IMR-90 (cell line): ENCODE measurements around the gene SART1. TPM values are rescaled to one million over a fixed set of nuclear protein-coding genes. Genes with fewer than 3 reads are reported as not detected.

ENCODE experiments used
- ATAC-seq: fragments of 200-7000 bp; cut with Tn5 transposase; 2 replicates; pipeline ENCODE4 v1.9.1; 2020; ENCODE audit warnings: low read depth, mild to moderate bottlenecking, moderate library complexity
- BruUV-seq: library from RNA; stranded (reverse); fragments of 400-500 nt; replicated peaks from 2 replicates; lab custom pipeline; 2021; lab: Mats Ljungman, UMichigan
- CTCF ChIA-PET: fragments of 300-600 bp; formaldehyde crosslinking; extraction: SDS; loops from one replicate; lab custom pipeline; 2021; ENCODE audit warnings: antibody characterized with exemption; lab: Yijun Ruan, JAX
- POLR2A ChIA-PET: fragments of 300-600 bp; sonication (Branson Sonifier 250); formaldehyde crosslinking; loops from one replicate; lab custom pipeline; 2022; ENCODE audit warnings: antibody characterized with exemption; ENCODE audit not compliant: unreplicated experiment; lab: Charles Lee
- DNase-seq: peaks from one replicate; pipeline ENCODE4 v3.0.0; 2013
- H2AFZ ChIP-seq: replicated peaks from 2 replicates; pipeline ENCODE3; 2013; ENCODE audit warnings: low read length, mild to moderate bottlenecking; ENCODE audit not compliant: poor library complexity
- H2AK5ac ChIP-seq: 2 replicates; pipeline ENCODE4 v1.6.1; 2013; ENCODE audit warnings: low read depth, low read length, inconsistent platforms
- H2AK9ac ChIP-seq: replicated peaks from 2 replicates; pipeline ENCODE3; 2013; ENCODE audit warnings: mild to moderate bottlenecking, low read depth, low read length, moderate library complexity; ENCODE audit not compliant: poor library complexity
- H2BK120ac ChIP-seq: 2 replicates; pipeline ENCODE4 v1.6.1; 2013; ENCODE audit warnings: low read depth, low read length, inconsistent platforms
- H2BK15ac ChIP-seq: 3 replicates; pipeline ENCODE4 v1.6.1; 2013; ENCODE audit warnings: low read depth, low read length, inconsistent platforms
- H2BK20ac ChIP-seq: 2 replicates; pipeline ENCODE4 v1.6.1; 2013; ENCODE audit warnings: low read depth, mild to moderate bottlenecking, inconsistent platforms, low read length, moderate library complexity
- H2BK5ac ChIP-seq: 2 replicates; pipeline ENCODE4 v1.6.1; 2013; ENCODE audit warnings: mild to moderate bottlenecking, low read depth, low read length, inconsistent platforms; ENCODE audit not compliant: poor library complexity, severe bottlenecking
- H3K14ac ChIP-seq: replicated peaks from 2 replicates; pipeline ENCODE4 v1.6.1; 2013; ENCODE audit warnings: low read depth, low read length, inconsistent platforms
- H3K18ac ChIP-seq: 2 replicates; pipeline ENCODE4 v1.6.1; 2013; ENCODE audit warnings: low read depth, low read length, control low read depth
- H3K23ac ChIP-seq: 2 replicates; pipeline ENCODE4 v1.6.1; 2013; ENCODE audit warnings: low read depth, low read length, inconsistent platforms
- H3K27ac ChIP-seq: 2 replicates; pipeline ENCODE4 v1.5.1; 2013; ENCODE audit warnings: mild to moderate bottlenecking, control low read depth, low read length; ENCODE audit not compliant: insufficient read depth
- H3K27me3 ChIP-seq: 2 replicates; pipeline ENCODE4 v1.6.1; 2013; ENCODE audit warnings: low read length; ENCODE audit not compliant: control insufficient read depth, insufficient read depth
- H3K36me3 ChIP-seq: 2 replicates; pipeline ENCODE4 v1.6.1; 2013; ENCODE audit warnings: low read length, mixed read lengths; ENCODE audit not compliant: control insufficient read depth, insufficient read depth
- H3K4ac ChIP-seq: 2 replicates; pipeline ENCODE4 v1.6.1; 2013; ENCODE audit warnings: low read depth, low read length, inconsistent platforms
- H3K4me1 ChIP-seq: 2 replicates; pipeline ENCODE4 v1.6.1; 2013; ENCODE audit warnings: low read length, mixed read lengths; ENCODE audit not compliant: control insufficient read depth, insufficient read depth
- H3K4me2 ChIP-seq: 2 replicates; pipeline ENCODE4 v1.6.1; 2013; ENCODE audit warnings: low read depth, mild to moderate bottlenecking, control low read depth, low read length, moderate library complexity
- H3K4me3 ChIP-seq: 2 replicates; pipeline ENCODE4 v1.5.1; 2013; ENCODE audit warnings: low read depth, mild to moderate bottlenecking, control low read depth, low read length, moderate library complexity; ENCODE audit not compliant: insufficient read depth
- H3K56ac ChIP-seq: 2 replicates; pipeline ENCODE4 v1.6.1; 2013; ENCODE audit warnings: low read length, inconsistent platforms; ENCODE audit not compliant: insufficient read depth; ENCODE audit errors: extremely low read depth
- H3K79me1 ChIP-seq, 2 experiments: 2 replicates each; pipeline ENCODE4 v1.6.1; 2013; ENCODE audit warnings: low read length in 2 of 2, inconsistent platforms in 1 of 2, low read depth in 1 of 2
- H3K9ac ChIP-seq: 2 replicates; pipeline ENCODE4 v1.6.1; 2013; ENCODE audit warnings: low read depth, low read length, control low read depth
- H3K9me1 ChIP-seq: 2 replicates; pipeline ENCODE4 v1.6.1; 2013; ENCODE audit warnings: low read length, inconsistent platforms; ENCODE audit not compliant: insufficient read depth
- H3K9me3 ChIP-seq: 2 replicates; pipeline ENCODE4 v1.6.1; 2013; ENCODE audit warnings: low read length; ENCODE audit not compliant: control insufficient read depth, insufficient read depth
- H4K20me1 ChIP-seq: 2 replicates; pipeline ENCODE4 v1.6.1; 2013; ENCODE audit warnings: low read length, inconsistent platforms; ENCODE audit not compliant: insufficient read depth
- H4K5ac ChIP-seq: 2 replicates; pipeline ENCODE4 v1.6.1; 2013; ENCODE audit warnings: mild to moderate bottlenecking, low read depth, low read length, control low read depth
- H4K8ac ChIP-seq, 2 experiments: 2 replicates each; pipeline ENCODE4 v1.6.1; 2013; ENCODE audit warnings: low read depth in 2 of 2, low read length in 2 of 2, control low read depth in 1 of 2, inconsistent platforms in 1 of 2
- H4K91ac ChIP-seq: 2 replicates; pipeline ENCODE4 v1.6.1; 2013; ENCODE audit warnings: low read depth, low read length, inconsistent platforms; ENCODE audit not compliant: insufficient read depth
- BHLHE40 ChIP-seq: fragments of 150-350 bp; IDR thresholded peaks from 2 replicates; pipeline ENCODE4 v1.6.1; 2016; ENCODE audit warnings: mild to moderate bottlenecking, low read depth, low read length
- ELK1 ChIP-seq: fragments of 150-350 bp; IDR thresholded peaks from 2 replicates; pipeline ENCODE4 v1.6.1; 2016; ENCODE audit warnings: low read depth, mild to moderate bottlenecking, low read length, moderate library complexity, borderline replicate concordance
- MAZ ChIP-seq: IDR thresholded peaks from 2 replicates; pipeline ENCODE4 v1.6.1; 2012; ENCODE audit warnings: low read depth, mild to moderate bottlenecking, low read length, improper control_type of control experiment, moderate library complexity, borderline replicate concordance
- MXI1 ChIP-seq: IDR thresholded peaks from 2 replicates; pipeline ENCODE4 v1.6.1; 2012; ENCODE audit warnings: low read depth, mild to moderate bottlenecking, low read length, moderate library complexity, borderline replicate concordance
- RCOR1 ChIP-seq: IDR thresholded peaks from 2 replicates; pipeline ENCODE4 v1.6.1; 2012; ENCODE audit warnings: mild to moderate bottlenecking, low read length, improper control_type of control experiment; ENCODE audit not compliant: insufficient replicate concordance
- USF2 ChIP-seq: fragments of 150-350 bp; IDR thresholded peaks from 2 replicates; pipeline ENCODE4 v1.6.1; 2017; ENCODE audit warnings: mild to moderate bottlenecking, antibody characterized with exemption, low read length, low read depth
- WGBS, 2 experiments: methylation state at CpG; one replicate each; pipeline versions ENCODE4 v1.1.5 to v1.1.7; 2013; ENCODE audit warnings: missing lambda C conversion rate in 2 of 2; ENCODE audit not compliant: insufficient read length in 1 of 2; ENCODE audit errors: extremely low coverage in 2 of 2; 5-methylcytosine and 5-hydroxymethylcytosine counted together
- dilution Hi-C: fragments of 300-500 bp; cut with HindIII; formaldehyde crosslinking; loops from one replicate; pipeline ENCODE4 v1.14.3; 2018; ENCODE audit warnings: low sequenced_read_pairs; ENCODE audit not compliant: unreplicated experiment
- in situ Hi-C: fragments of 300-500 bp; cut with MboI; formaldehyde crosslinking; loops from 3 replicates; pipeline ENCODE4 v1.14.3; 2019; ENCODE audit warnings: low sequenced_read_pairs, inconsistent platforms, mixed read lengths
- intact Hi-C: fragments of 100-400 bp; cut with micrococcal nuclease; formaldehyde crosslinking; loops from 2 replicates; pipeline ENCODE4 v1.10.0; 2022
- polyA plus RNA-seq, 3 experiments: library from polyadenylated mRNA; depleted of rRNA; stranded (reverse); fragments of >200 nt; gene quantifications; 2 replicates each; pipeline ENCODE4 v1.2.3, GENCODE V29; 2012; ENCODE audit warnings: low replicate concordance in 1 of 3
- total RNA-seq: library from RNA; depleted of rRNA; stranded (reverse); fragments of >200 nt; gene quantifications from 2 replicates; pipeline ENCODE4 v1.2.3, GENCODE V29; 2012

The SART1 gene
- total and polyA plus RNA-seq, 2 of the 4 experiments (the other 2 are of a cell fraction): 25.5 to 43.5 TPM

GRCh38 chr11:65922565-65922964, 39.0 kb upstream of the SART1 start:
- Histone ChIP-seq H2AFZ (no peak overlapping the region), H4K20me1 (peaks cover 11% of the 10 kb centered on the region), H4K91ac (no peak overlapping the region), H2BK120ac (no peak overlapping the region), H3K14ac (no peak overlapping the region), H3K4ac (no peak overlapping the region), H3K23ac (no peak overlapping the region; the same call in 1 of the 2 replicates), H4K5ac (no peak overlapping the region), H3K27me3 (no peaks in the 10 kb centered on the region), H3K9me1 (peaks cover 6% of the 10 kb centered on the region; the same call in 1 of the 2 replicates), H4K8ac (no peak overlapping the region), H3K36me3 (peaks cover 33% of the 10 kb centered on the region), H3K9me3 (no peaks in the 10 kb centered on the region), H2BK5ac (no peak overlapping the region), H3K27ac (no peak overlapping the region), H2AK5ac (no peak overlapping the region), H3K9ac (no peak overlapping the region), H2AK9ac (no peak overlapping the region), H2BK15ac (no peak overlapping the region), H3K4me1 (peaks cover 13% of the 10 kb centered on the region), H3K4me3 (no peak overlapping the region), H3K79me1 (peaks cover 12 to 42% of the 10 kb centered on the region in 2 experiments), H2BK20ac (no peak overlapping the region), H3K56ac (no peak overlapping the region), H3K4me2 (no peak overlapping the region), H3K18ac (no peak overlapping the region)
- intact Hi-C loops: no loop called here
- no TSS peak for BruUV-seq
- no CpG with 5 or more reads among the region's 3 CpGs for WGBS, 2 experiments
- TF ChIP-seq MAZ (no peak), BHLHE40 (no peak), USF2 (no peak), ELK1 (no peak), RCOR1 (no peak), MXI1 (no peak)
- DNase-seq (no peak), ATAC-seq (no peak)
- in situ Hi-C loops: no loop called here
- ChIA-PET CTCF (no interaction called here), POLR2A (no interaction called here)
- dilution Hi-C loops: no loop called here
